ENCODE results near the gene PGAP6.

DNA sequence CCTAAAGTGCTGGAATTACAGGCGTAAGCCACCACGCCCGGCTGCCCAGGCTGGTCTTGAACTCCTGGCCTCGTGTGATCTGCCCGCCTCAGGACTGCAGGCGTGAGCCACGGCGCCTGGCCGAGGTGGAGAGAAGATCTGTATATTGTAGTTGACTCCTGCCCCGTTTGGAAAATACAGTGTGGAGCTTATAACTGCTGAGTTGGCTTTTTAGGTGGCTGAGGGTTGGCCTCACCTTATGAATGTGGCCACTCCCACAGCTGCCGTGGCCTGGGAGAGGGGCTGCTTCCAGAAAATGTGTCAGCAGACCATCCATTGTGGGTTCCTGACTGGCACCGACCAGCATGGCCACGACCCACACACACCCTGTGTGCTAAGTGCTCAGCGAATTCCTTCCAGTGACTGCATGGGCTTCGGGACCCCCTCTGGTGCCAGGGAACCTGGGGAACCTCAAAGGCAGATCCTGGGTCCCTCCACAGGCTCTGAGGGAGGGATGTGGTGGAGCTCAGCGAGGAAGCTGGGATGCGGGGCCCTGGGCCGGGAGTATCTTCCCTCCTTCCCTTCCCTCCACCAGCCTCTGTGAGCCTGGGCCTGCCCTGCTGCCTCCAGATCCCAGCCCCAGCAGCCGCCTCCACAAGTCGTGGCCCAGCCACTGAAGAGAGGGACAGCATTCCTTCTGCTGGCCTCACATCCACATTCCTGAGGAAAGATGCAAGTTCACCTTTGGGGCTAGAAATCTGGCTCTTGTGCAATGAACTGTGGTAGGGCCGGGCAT lies 32.8 kb upstream of the PGAP6 start:
- TF ChIP-seq CBX5 (CRISPR knock-in tag; IDR thresholded peaks at IDR 0.05; ENCODE audit: borderline replicate concordance) (no peak), DMTF1 (CRISPR knock-in tag; IDR thresholded peaks at IDR 0.05) (no peak), CHD4 (IDR thresholded peaks at IDR 0.05; ENCODE audit: borderline replicate concordance, low read length) (no peak), ZFP1 (CRISPR knock-in tag; IDR thresholded peaks at IDR 0.05) (no peak), RXRA (CRISPR knock-in tag; IDR thresholded peaks at IDR 0.05) (no peak), ZBTB2 (CRISPR knock-in tag; IDR thresholded peaks at IDR 0.05; ENCODE audit: low read depth) (no peak)
